ENCODE results near the gene MADD.

Gene MADD

DNA sequence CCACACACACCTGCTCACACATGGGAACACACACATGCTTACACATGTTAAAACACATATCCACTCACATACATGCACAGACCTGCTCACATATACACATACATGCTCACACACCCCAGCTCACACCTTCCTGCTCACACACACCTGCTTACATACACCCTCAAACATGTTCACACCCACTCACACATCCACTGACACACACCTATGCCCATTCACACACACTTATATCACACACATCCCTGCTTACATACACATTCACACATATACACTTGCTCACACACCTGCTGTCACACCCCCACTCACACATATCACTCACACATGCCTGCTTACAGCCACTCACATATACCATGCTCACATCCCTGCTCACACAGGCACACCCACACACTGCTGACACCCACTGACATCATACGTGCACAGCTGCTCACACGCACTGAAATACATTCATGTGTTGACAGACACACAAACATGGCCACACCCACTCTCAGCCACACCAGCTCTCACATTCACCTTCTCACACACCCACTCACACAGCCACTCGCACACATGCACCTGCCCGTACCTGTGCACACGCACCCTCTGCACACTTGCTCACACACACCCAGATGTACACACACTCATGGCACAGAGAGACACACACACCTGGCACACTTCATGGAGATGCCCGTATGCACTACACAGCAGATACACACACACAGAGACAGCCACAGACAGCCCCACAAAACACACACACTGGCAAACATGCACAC is 88.2 kb downstream of the MADD start:
- DNase-seq (ENCODE audit: low read depth): no peak

- no peak for DNase-seq (ENCODE audit: low read depth)
These were observed 88.8 kb downstream of the MADD start for GRCh38 chr11:47358731-47359051.

- no peak for DNase-seq (ENCODE audit: low read depth)
These were observed 89.2 kb downstream of the MADD start for GRCh38 chr11:47359162-47359561.

DNA sequence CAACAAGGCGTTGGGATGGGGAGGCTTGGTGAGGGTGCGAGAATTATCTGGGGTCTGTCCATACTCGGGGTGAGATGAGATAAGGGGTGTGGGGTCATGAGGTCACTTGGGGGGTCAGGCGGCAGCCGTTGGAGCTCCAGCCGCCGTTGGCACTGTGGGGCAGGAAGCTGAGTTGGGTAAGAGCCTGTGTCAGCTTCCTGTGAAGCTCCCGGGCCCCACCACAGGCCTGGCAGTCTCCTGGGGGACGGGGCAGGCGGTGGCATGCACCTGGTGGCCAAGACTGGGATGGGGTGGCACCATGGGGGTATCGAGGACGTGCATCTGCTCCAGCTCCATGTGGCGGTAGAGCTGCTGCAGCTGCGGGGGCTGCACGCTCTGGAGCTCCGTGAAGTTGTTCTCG is 89.7 kb downstream of the MADD start:
- DNase-seq (ENCODE audit: low read depth): no peak

DNA sequence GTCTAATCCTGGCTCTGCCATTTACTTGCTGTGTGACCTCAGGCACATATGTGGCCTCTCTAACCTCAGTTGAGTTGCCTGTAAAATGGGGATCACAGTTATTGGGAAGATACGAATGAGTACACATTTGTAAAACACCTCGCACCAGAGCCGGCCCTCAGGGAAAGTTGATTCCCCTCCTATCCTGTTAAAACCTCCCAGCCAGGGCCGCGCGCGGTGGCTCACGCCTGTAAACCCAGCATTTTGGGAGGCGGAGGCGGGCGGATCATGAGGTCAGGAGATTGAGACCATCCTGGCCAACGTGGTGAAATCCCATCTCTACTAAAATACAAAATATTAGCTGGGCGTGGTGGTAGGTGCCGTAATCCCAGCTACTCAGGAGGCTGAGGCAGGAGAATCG is 90.4 kb downstream of the MADD start:
- no peak for DNase-seq (ENCODE audit: low read depth)

DNA sequence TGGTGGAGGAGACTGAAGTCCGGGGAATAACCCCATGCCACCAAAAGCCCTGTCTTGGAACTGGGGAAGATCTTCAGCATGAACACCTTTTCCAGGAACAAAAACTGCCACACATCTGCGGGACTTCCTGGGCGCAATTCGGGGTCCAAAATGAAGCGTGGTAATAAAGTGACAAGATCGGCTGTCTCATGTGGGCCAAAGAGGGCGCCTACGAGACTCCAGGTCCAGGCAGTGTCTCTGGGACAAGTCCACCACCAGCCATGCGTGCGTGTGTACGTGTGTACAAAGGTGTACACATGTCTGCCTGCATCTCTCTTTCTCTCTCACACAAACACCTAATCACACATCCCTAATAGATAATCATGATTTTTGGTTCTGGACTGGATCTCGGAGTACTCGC is 91.5 kb downstream of the MADD start:
- no peak for DNase-seq (ENCODE audit: low read depth)

DNA sequence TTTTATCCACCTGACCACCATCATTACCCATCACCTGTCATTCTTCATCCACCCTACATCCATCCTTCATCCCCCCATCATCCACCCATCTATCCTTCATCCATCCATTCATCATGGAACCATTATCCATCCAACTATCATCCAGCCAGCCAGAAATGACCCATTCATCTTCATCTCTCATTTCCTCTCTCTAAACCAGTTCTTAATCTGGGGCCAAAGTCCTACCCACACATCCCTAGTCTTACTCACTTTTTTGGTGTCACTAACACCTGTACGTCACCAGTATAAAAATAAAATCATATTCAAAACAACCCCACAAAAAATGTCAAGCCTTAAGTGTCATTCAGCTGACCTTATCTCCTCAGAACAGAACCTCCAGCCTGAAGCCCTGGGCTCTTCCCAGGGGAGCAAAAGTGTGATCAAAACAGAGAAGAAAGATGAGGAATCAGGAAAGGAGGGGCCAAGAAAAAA is 96.1 kb downstream of the MADD start:
- DNase-seq (ENCODE audit: low read depth): no peak

- no peak for DNase-seq (ENCODE audit: low read depth)
These were observed 99.7 kb downstream of the MADD start for GRCh38 chr11:47369676-47370075.

GRCh38 chr11:47372422-47372821 is 102.5 kb downstream of the MADD start:
- no peak for DNase-seq (ENCODE audit: low read depth)

DNA sequence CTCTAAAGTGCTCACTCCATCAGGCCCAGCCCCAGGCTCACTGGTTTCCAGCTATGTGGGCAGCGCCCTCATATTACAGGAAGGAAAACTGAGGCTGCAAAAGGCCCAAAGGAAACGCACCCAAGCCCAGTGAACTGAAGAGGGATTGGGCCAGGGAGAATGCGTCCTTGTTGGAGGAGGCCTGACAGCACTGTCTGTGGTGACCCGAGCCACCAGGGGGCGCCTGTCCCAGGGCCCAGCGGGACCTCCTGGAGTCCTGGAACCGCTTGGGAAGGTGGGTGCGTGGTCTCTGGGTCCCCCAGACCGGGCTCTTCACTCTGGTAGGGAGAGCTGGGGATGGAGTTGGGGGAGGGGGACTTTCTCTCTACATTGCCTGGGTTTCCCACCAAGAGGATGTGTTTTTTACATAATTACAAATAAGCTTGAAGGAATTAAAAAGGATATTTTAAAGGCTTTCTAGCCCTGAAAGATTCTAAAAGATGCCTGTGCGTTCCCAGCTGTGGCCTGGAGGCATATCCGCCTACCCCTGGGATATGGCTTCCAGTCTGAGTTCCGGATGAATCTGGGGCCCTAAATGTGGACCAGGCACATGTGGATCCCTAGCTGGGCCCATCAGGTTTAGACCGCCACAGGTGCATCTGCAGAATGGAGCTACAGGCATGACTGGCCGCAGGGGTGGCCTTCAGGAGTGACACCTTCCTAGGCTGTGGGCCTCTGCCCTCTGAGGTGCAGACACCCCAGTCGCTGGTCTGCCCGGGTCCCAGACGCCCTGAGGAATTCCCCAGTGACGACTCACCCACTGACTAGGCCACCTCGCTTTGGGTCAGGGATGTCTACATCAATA is 104.2 kb downstream of the MADD start:
- peak; percentile 61 for DNase-seq (ENCODE audit: low read depth)

DNA sequence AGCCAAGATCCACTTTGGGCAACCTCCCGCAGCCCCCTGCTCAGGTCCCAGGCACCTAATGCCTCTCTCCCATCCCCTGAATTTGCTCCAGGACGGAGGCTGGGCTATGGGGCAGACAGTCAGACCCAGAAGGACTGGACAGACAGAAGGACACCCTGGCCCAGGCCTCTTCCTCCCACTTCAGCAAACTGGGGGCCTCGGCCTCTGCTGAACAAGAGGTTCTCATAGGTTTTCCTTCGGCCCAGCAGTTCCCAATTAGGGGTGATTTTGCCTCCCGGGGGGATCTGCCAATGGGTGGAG is 104.7 kb downstream of the MADD start:
- DNase-seq (ENCODE audit: low read depth): no peak

DNA sequence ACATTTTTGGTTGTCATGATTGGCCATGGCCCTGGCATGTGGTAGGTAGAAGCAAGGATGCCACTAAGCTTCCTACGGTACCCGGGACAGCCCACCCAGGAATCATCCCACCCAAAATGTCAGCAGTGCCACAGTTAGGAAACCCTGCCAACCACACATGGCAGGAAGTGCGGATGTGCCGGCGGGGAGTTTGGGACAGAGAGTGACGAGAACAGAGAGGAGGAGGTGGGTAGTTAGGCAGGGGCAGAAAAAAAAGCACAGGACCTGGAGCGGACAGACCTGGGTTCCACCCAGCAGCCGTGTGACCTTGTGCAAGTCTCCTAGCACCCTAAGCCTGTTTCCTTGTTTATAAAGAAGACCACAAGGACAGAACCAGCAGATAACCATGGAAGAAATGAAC is 105.1 kb downstream of the MADD start:
- no peak for DNase-seq (ENCODE audit: low read depth)

DNA sequence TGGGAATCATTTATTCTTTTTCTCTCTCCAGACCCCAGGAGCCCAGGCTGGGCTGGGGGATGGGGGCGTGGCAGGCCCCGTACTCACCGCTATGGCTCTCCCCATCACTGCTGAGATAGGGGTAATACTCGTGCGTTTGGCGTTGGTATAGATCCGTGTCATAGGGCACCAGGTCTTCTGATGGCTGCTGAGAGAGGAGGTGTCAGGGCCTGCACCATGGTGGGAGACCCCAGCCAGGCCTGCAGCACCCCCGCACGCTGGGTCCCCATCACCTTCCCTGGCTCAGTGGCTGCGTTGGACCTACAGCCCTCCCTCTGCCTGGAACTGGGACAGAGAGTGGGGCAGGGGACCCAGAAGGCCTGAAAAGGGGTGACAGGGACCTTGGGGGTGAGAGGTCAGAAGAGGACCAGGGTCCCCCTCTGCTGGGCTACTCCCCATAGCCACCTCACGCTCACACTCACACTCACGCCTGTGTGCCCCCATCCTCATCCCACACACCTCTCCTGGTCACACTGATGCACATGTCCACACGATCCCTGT is 105.7 kb downstream of the MADD start:
- DNase-seq (ENCODE audit: low read depth): no peak

DNA sequence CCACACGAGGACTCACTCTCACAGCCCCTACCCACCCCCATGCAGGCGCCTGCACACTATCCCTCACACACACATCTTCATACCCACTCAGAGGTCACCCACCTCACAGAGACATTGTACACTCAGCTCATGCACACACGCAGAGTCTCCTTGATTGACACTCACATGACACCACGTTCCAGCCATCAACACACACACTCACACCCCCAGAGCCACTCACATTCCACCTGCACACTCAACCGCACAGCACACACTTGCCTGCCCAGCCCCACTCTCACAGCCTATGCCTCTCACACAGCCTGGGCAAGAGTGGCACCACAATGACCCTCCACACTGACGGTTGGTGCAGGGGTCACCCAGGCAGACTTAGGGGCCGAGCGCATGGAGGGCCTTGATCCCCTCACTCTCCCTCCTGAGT is 106.2 kb downstream of the MADD start:
- DNase-seq (ENCODE audit: low read depth): no peak

DNA sequence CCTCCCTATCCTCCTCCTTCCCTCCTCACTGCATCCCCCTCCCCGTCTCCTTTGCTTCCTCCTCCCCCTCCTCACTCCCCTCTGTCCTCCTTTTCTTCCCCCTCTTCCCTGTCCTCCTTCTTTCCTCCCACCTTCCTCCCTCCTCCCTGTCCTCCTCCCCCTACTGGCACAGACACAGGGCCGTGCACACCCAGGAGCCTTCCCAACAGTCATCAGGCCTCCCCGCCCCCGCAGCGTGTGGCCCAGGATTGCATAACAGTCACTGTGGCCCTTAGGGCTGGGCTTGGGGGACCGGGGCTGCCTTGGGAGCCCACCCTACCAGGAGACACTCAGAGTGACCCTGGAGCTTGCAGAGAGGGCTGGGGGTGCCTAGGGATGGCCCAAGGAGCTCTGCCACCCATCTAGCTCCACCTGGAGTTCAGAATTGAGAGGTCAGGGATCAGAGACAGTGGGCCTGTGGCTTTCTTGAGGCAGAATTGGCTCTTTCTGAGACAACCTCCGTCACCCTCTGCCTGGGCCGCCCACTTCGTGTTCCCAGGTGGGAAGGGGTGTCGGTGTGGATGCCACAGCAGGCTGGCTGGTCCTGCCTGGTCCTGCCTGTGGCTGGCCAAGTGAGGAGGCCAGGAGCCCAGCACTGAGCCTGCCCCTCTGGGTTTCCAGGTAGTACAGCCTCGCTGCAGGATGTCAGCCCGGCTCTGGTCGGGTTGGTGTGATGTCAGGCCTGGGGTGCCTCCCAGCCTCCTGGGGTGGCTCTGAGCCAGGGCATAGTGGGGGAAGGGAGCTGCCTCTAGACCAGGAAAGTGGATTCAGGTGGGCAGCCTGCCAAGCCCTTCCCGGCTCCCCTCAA is 106.8 kb downstream of the MADD start:
- DNase-seq (ENCODE audit: low read depth): no peak

GRCh38 chr11:47377571-47378009 is 107.7 kb downstream of the MADD start:
- DNase-seq (ENCODE audit: low read depth): no peak

DNA sequence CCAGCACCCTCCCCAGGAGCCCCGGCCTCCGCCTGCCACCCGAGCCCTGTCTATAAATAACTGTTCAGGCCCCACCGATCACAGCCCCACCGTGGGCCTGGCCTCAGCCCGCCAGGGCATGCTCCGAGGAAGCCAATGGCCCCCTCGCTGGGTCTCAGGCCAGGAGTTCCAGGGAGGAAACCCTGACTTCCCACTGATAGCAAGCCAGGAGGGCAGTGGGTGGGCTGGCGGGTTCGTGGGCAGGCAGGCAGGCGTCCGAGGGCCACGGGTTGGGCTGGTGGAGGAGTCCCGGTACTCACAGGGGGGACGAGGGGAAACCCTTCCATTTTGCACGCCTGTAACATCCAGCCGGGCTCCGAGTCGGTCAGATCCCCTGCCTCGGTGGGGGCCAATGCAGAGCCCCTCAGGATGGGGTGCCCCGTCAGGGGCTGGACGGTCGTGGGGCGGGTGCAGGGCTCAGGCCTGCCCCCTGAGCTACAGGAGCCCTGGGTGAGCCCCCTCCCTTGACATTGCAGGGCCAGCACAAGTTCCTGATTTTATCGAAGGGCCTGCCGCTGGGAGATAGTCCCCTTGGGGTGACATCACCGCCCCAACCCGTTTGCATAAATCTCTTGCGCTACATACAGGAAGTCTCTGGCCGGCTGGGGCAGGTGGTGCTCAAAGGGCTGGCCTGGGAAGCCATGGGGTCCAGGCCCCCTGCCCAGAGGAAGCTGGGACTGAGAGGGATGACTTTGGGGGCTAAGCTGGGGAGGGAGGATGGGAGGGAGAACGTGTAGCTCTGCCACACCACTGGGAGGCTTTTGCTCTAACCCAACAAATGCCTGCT is 108.3 kb downstream of the MADD start, which contains the start of gene SPI1:
Gene SPI1 (minus strand): TSS at position 538 of the 826 bp plus-strand sequence. CDS start 194 bp downstream, at position 344.
- no peak for DNase-seq (ENCODE audit: low read depth)

- no peak for DNase-seq (ENCODE audit: low read depth)
These were observed 108.9 kb downstream of the MADD start for GRCh38 chr11:47378836-47379170.

DNA sequence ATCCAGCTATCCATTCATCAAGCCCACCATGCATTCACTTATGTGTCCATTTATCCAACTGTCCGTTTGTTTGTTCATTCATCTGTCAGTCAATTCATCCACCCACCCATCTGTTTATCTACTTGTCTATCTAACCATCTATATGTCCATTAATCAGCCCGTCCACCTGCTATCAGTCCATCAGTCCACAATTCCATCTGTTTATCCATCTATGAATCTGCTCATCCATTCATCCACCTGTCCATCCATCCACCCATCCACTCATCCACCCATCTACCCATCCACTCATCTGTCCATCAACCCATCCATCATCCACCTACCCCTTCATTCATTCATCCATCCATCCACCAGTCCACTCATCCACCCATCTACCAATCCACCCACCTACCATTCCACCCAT is 109.4 kb downstream of the MADD start:
- no peak for DNase-seq (ENCODE audit: low read depth)

Data from iris pigment epithelial cell (primary cell).